ENCODE data around the gene TBC1D19.
"Not testable (repeated sequence)": the region's sequence is repeated elsewhere in the genome, so short reads cannot be mapped to it uniquely, and the experiment has no call there.

The TBC1D19 gene

GRCh38 chr4:26568446-26568994 is 15.4 kb upstream of the TBC1D19 start:
- H3K27ac ChIP-seq: no peak overlapping the region
- TF ChIP-seq ZFX (IDR thresholded peaks at IDR 0.05) (no peak), CTCF (conservative IDR thresholded peaks at IDR 0.05) (no peak)

GRCh38 chr4:26570596-26570995 is 13.3 kb upstream of the TBC1D19 start:
- no peak overlapping the region for H3K27ac ChIP-seq
- TF ChIP-seq CTCF (conservative IDR thresholded peaks at IDR 0.05): no peak
- no peak for TF ChIP-seq ZFX (IDR thresholded peaks at IDR 0.05)

GRCh38 chr4:26573389-26573794 is 10.5 kb upstream of the TBC1D19 start:
- TF ChIP-seq ZFX (IDR thresholded peaks at IDR 0.05) (no peak), CTCF (conservative IDR thresholded peaks at IDR 0.05) (no peak)
- H3K27ac ChIP-seq: no peak overlapping the region

GRCh38 chr4:26574563-26574962 is 9.3 kb upstream of the TBC1D19 start:
- TF ChIP-seq CTCF (conservative IDR thresholded peaks at IDR 0.05): no peak
- TF ChIP-seq ZFX (IDR thresholded peaks at IDR 0.05): no peak

GRCh38 chr4:26576231-26576739 is 7.6 kb upstream of the TBC1D19 start:
- no peak for TF ChIP-seq CTCF (conservative IDR thresholded peaks at IDR 0.05)
- TF ChIP-seq ZFX (IDR thresholded peaks at IDR 0.05): no peak
- no peak overlapping the region for H3K27ac ChIP-seq

More at GRCh38 chr4:26574563-26574962, 9.3 kb upstream of the TBC1D19 start:
- H3K27ac ChIP-seq: no peak overlapping the region

- H3K27ac ChIP-seq: no peak overlapping the region
- TF ChIP-seq ZFX (IDR thresholded peaks at IDR 0.05) (no peak), CTCF (conservative IDR thresholded peaks at IDR 0.05) (no peak)
These were observed 6.8 kb upstream of the TBC1D19 start for GRCh38 chr4:26577066-26577465.

- TF ChIP-seq ZFX (IDR thresholded peaks at IDR 0.05) (no peak), CTCF (conservative IDR thresholded peaks at IDR 0.05) (no peak)
- no peak overlapping the region for H3K27ac ChIP-seq
These were observed 4.7 kb upstream of the TBC1D19 start for GRCh38 chr4:26579169-26579568.

GRCh38 chr4:26581341-26581740 is 2.5 kb upstream of the TBC1D19 start:
- H3K27ac ChIP-seq: not testable (repeated sequence)

Data from C4-2B (cell line).